Sigmoid colon (tissue), 7 donors: Measurements from ENCODE around the gene SLC34A1. TPM values are rescaled to one million over a fixed set of nuclear protein-coding genes. Genes with fewer than 3 reads are reported as not detected.
A peak's percentile ranks its signal among the peaks of the same experiment; 100 is the strongest.

ENCODE experiments used
- DNase-seq: peaks from one replicate; pipeline ENCODE4 v3.0.0-alpha.2; 2019
- H3K27ac ChIP-seq, 4 donors: fragments of 200-600 bp; sonication (generic); one replicate each; pipeline ENCODE4 v1.5.1; 2016 to 2019; ENCODE audit warnings: mild to moderate bottlenecking in 1 of 4
- H3K27me3 ChIP-seq, 3 donors: fragments of 200-600 bp; sonication (generic); one replicate each; pipeline ENCODE4 v1.5.1; 2019; ENCODE audit warnings: mild to moderate bottlenecking in 1 of 3
- H3K36me3 ChIP-seq, 4 donors: fragments of 200-600 bp; sonication (generic); one replicate each; pipeline ENCODE4 v1.5.1; 2016 to 2019
- H3K4me1 ChIP-seq, 4 donors: fragments of 200-600 bp; sonication (generic); one replicate each; pipeline ENCODE4 v1.5.1; 2017 to 2019
- H3K4me3 ChIP-seq, 4 donors: fragments of 200-600 bp; sonication (generic); one replicate each; pipeline ENCODE4 v1.5.1; 2017 to 2019; ENCODE audit warnings: mild to moderate bottlenecking in 2 of 4, moderate library complexity in 1 of 4
- H3K9me3 ChIP-seq, 4 donors: fragments of 200-600 bp in 3 of 4; sonication (generic) in 3 of 4; one replicate each; pipeline versions ENCODE4 v1.5.1 to v1.6.1; 2013 to 2019
- CTCF ChIP-seq, 4 experiments: fragments of 450-650 bp in 3 of 4; fragments of 200-600 bp in 1 of 4; IDR thresholded peaks; one replicate each; pipeline ENCODE4 v1.5.1; 2016 to 2019; ENCODE audit warnings: antibody characterized with exemption in 4 of 4, mild to moderate bottlenecking in 3 of 4, moderate library complexity in 2 of 4
- EP300 ChIP-seq, 4 donors: sonication (generic); formaldehyde crosslinking; IDR thresholded peaks; one replicate each; pipeline ENCODE4 v1.6.1; 2017; ENCODE audit warnings: antibody characterized with exemption in 4 of 4
- POLR2A ChIP-seq, 2 donors: fragments of 450-650 bp; IDR thresholded peaks; one replicate each; pipeline ENCODE4 v1.6.1; 2016; ENCODE audit warnings: antibody characterized with exemption in 2 of 2, mild to moderate bottlenecking in 2 of 2, moderate library complexity in 2 of 2
- POLR2AphosphoS5 ChIP-seq, 4 donors: sonication (generic); formaldehyde crosslinking; IDR thresholded peaks; one replicate each; pipeline ENCODE4 v1.6.1; 2017; ENCODE audit warnings: antibody characterized with exemption in 4 of 4
- WGBS, 2 donors: extraction: QIAGEN DNeasy Blood & Tissue Kit; methylation state at CpG; one replicate each; pipeline ENCODE4 v1.1.7; 2013; 5-methylcytosine and 5-hydroxymethylcytosine counted together
- intact Hi-C: fragments of 100-400 bp; cut with DNase I; formaldehyde crosslinking; loops from one replicate; pipeline ENCODE4 v1.15.1; 2023
- polyA plus RNA-seq, 3 donors: library from polyadenylated mRNA; stranded (reverse); fragments of 200-250 nt; gene quantifications; one replicate each; pipeline ENCODE4 v1.2.3, GENCODE V29; 2013
- total RNA-seq, 4 donors: library from RNA; depleted of rRNA; stranded (reverse); fragments of >200 nt; gene quantifications; one replicate each; pipeline ENCODE4 v1.1.0, GENCODE V29; 2016
- donor health status: healthy with polysubstance abuse.
- donor health status: Bipolar disorder and iron deficiency.
- donor health status: healthy.

The SLC34A1 gene
- total and polyA plus RNA-seq, 7 donors: 0.04 TPM; not detected in 6

GRCh38 chr5:177368869-177369644 lies 15.2 kb upstream of the SLC34A1 start:
- Histone ChIP-seq H3K27ac (no peak overlapping the region), H3K36me3 (no peaks in the 10 kb centered on the region), H3K4me1 (peaks cover 0 to 46% (median 32%) of the 10 kb centered on the region in 4 donors), H3K4me3 (no peak overlapping the region), H3K9me3 (no peaks in the 10 kb centered on the region), H3K27me3 (no peaks in the 10 kb centered on the region)
- intact Hi-C loops: loop anchor here (5.0 kb wide), 1 partner anchor 57 kb away; the partner anchor contains the start of gene MXD3
- no peak for DNase-seq
- 65 to 74% methylated on average over 5 of the region's 5 CpGs for WGBS, 2 donors
- TF ChIP-seq EP300 (IDR thresholded peaks at IDR 0.05) (no peak), CTCF (IDR thresholded peaks at IDR 0.05) (peak in 3 of 4 experiments; percentile 21 to 52 (median 46))

- Histone ChIP-seq H3K27me3 (no peaks in the 10 kb centered on the region), H3K27ac (peak overlapping the region; percentile 33 to 54 (median 50)), H3K9me3 (no peaks in the 10 kb centered on the region), H3K36me3 (no peaks in the 10 kb centered on the region), H3K4me1 (peaks cover 0 to 43% (median 32%) of the 10 kb centered on the region in 4 donors), H3K4me3 (no peak overlapping the region)
- intact Hi-C loops: loop anchor here (5.0 kb wide), 1 partner anchor 58 kb away; the partner anchor contains the start of gene MXD3
- WGBS, 2 donors: 76 to 77% methylated on average over 11 of the region's 11 CpGs
- DNase-seq: peak; percentile 61
- TF ChIP-seq CTCF (IDR thresholded peaks at IDR 0.05) (no peak), POLR2AphosphoS5 (IDR thresholded peaks at IDR 0.05) (no peak), EP300 (IDR thresholded peaks at IDR 0.05) (no peak), POLR2A (IDR thresholded peaks at IDR 0.05) (no peak)
Measured at GRCh38 chr5:177369645-177370440, 14.4 kb upstream of the SLC34A1 start.

GRCh38 chr5:177370488-177371119 lies 13.6 kb upstream of the SLC34A1 start:
- TF ChIP-seq CTCF (IDR thresholded peaks at IDR 0.05) (peak in 3 of 4 experiments; percentile 31 to 40 (median 36)), POLR2AphosphoS5 (IDR thresholded peaks at IDR 0.05) (no peak)
- Histone ChIP-seq H3K27me3 (no peaks in the 10 kb centered on the region), H3K4me1 (peaks cover 0 to 40% (median 29%) of the 10 kb centered on the region in 4 donors), H3K36me3 (no peaks in the 10 kb centered on the region), H3K9me3 (no peaks in the 10 kb centered on the region), H3K4me3 (peak overlapping the region; percentile 2 to 47 (median 42)), H3K27ac (peak overlapping the region; percentile 33 to 54 (median 50))
- 10 to 46% methylated on average over 42 of the region's 42 CpGs for WGBS, 2 donors
- peak; percentile 89 for DNase-seq
- intact Hi-C loops: no loop called here

- Histone ChIP-seq H3K27me3 (no peaks in the 10 kb centered on the region), H3K36me3 (no peaks in the 10 kb centered on the region), H3K4me3 (peak overlapping the region; percentile 2 to 47 (median 42)), H3K4me1 (peaks cover 0 to 32% (median 21%) of the 10 kb centered on the region in 4 donors), H3K9me3 (no peaks in the 10 kb centered on the region), H3K27ac (peak overlapping the region in 2 of 4 donors; percentile 33 to 51)
- intact Hi-C loops: no loop called here
- DNase-seq: no peak
- TF ChIP-seq EP300 (IDR thresholded peaks at IDR 0.05) (no peak), POLR2AphosphoS5 (IDR thresholded peaks at IDR 0.05) (no peak), CTCF (IDR thresholded peaks at IDR 0.05) (no peak), POLR2A (IDR thresholded peaks at IDR 0.05) (no peak)
- WGBS, 2 donors: 49 to 72% methylated on average over 26 of the region's 26 CpGs
Measured at GRCh38 chr5:177371120-177372033, 12.9 kb upstream of the SLC34A1 start.
